Fibroblast of lung (primary cell): ENCODE data around the gene ICA1L. TPM values are rescaled to one million over a fixed set of nuclear protein-coding genes. Genes with fewer than 3 reads are reported as not detected.

Experiments
- DNase-seq, 2 donors: peaks; one replicate each; pipeline versions ENCODE4 v3.0.0 to v3.0.0-alpha.2; 2010; ENCODE audit warnings: low read depth in 2 of 2
- H2AFZ ChIP-seq: 2 replicates; pipeline ENCODE4 v1.5.1; 2012; ENCODE audit warnings: low read length, control low read depth, inconsistent platforms
- H3K27ac ChIP-seq: 2 replicates; pipeline ENCODE4 v1.5.1; 2011; ENCODE audit warnings: low read length, control low read depth; ENCODE audit not compliant: insufficient read depth
- H3K27me3 ChIP-seq: 2 replicates; pipeline ENCODE4 v1.5.1; 2011; ENCODE audit warnings: mild to moderate bottlenecking, low read length; ENCODE audit not compliant: control insufficient read depth, insufficient read depth
- H3K36me3 ChIP-seq: 2 replicates; pipeline ENCODE4 v1.5.1; 2011; ENCODE audit warnings: low read length; ENCODE audit not compliant: control insufficient read depth, insufficient read depth
- H3K4me1 ChIP-seq: 2 replicates; pipeline ENCODE4 v1.5.1; 2011; ENCODE audit warnings: low read length; ENCODE audit not compliant: control insufficient read depth, insufficient read depth; ENCODE audit errors: extremely low read depth
- H3K4me2 ChIP-seq: 2 replicates; pipeline ENCODE4 v1.5.1; 2011; ENCODE audit warnings: low read length, control low read depth; ENCODE audit not compliant: insufficient read depth; ENCODE audit errors: extremely low read depth
- H3K4me3 ChIP-seq, 4 experiments: fragments of 200-600 bp in 1 of 4; sonication (generic) in 1 of 4; replicated peaks in 1 of 4; 2 replicates each; pipeline ENCODE4 v1.5.1; 2011 to 2016; ENCODE audit warnings: low read length in 4 of 4, low read depth in 3 of 4, mild to moderate bottlenecking in 3 of 4, control low read depth in 2 of 4, inconsistent platforms in 1 of 4, mixed read lengths in 1 of 4; ENCODE audit not compliant: insufficient read depth in 1 of 4; ENCODE audit errors: control extremely low read depth in 1 of 4
- H3K79me2 ChIP-seq: 2 replicates; pipeline ENCODE4 v1.5.1; 2012; ENCODE audit warnings: mild to moderate bottlenecking, low read length, inconsistent platforms; ENCODE audit not compliant: control insufficient read depth, insufficient read depth
- H3K9ac ChIP-seq: 2 replicates; pipeline ENCODE4 v1.5.1; 2011; ENCODE audit warnings: mild to moderate bottlenecking, low read length, control low read depth; ENCODE audit not compliant: insufficient read depth
- H3K9me3 ChIP-seq: 2 replicates; pipeline ENCODE4 v1.5.1; 2012; ENCODE audit warnings: low read depth, low read length; ENCODE audit not compliant: control insufficient read depth, insufficient read depth
- H4K20me1 ChIP-seq: 2 replicates; pipeline ENCODE4 v1.5.1; 2011; ENCODE audit warnings: low read length; ENCODE audit not compliant: control insufficient read depth, insufficient read depth; ENCODE audit errors: extremely low read depth
- EZH2 ChIP-seq: IDR thresholded peaks from 2 replicates; pipeline ENCODE4 v1.5.1; 2012; ENCODE audit warnings: low read length, control low read depth, mild to moderate bottlenecking; ENCODE audit errors: missing control alignments
- polyA plus RNA-seq, 2 donors: library from polyadenylated mRNA; depleted of rRNA in 1 of 2; stranded (reverse) in 1 of 2; unstranded in 1 of 2; fragments of >200 nt; gene quantifications; 2 replicates each; pipeline ENCODE4 v1.2.1, GENCODE V29; 2011 to 2012; ENCODE audit warnings: missing spikeins in 1 of 2
- total RNA-seq: library from RNA; depleted of rRNA; stranded (reverse); fragments of >200 nt; gene quantifications from 2 replicates; pipeline ENCODE4 v1.2.1, GENCODE V29; 2014
- TF ChIP-seq, protein P1 (sequence below), 2 donors: IDR thresholded peaks in 1 of 2; conservative IDR thresholded peaks in 1 of 2; 1 replicate in 1 of 2; 2 replicates in 1 of 2; pipeline ENCODE4 v1.5.1; 2011 to 2012; ENCODE audit warnings: low read length in 2 of 2, control low read depth in 1 of 2, inconsistent platforms in 1 of 2, low read depth in 1 of 2, mild to moderate bottlenecking in 1 of 2

The ICA1L gene
- total and polyA plus RNA-seq, 2 donors (not counting 1 experiment from before 2014, with no cell fraction given), result 3.1 to 4.6 TPM

DNA sequence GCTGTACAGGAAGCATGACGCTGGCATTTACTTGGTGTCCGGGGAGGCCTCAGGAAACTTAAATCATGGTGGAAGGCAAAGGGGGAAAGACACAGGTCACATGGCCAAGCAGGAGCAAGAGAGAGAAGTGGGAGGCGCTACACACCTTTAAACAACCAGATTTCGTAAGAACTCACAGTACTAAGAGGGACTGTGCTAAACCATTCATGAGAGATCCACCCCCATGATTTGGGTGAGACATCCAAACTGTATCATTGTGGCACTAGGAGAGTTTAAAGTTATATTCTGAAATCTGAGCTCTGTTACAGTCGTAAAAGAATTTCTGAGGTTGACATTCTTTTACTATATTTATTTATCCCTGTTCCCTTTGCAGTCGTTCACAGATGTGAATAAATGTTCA lies 116.6 kb downstream of the ICA1L start:
- no peak for DNase-seq
- no peak for TF ChIP-seq EZH2
- TF ChIP-seq, protein P1, sequence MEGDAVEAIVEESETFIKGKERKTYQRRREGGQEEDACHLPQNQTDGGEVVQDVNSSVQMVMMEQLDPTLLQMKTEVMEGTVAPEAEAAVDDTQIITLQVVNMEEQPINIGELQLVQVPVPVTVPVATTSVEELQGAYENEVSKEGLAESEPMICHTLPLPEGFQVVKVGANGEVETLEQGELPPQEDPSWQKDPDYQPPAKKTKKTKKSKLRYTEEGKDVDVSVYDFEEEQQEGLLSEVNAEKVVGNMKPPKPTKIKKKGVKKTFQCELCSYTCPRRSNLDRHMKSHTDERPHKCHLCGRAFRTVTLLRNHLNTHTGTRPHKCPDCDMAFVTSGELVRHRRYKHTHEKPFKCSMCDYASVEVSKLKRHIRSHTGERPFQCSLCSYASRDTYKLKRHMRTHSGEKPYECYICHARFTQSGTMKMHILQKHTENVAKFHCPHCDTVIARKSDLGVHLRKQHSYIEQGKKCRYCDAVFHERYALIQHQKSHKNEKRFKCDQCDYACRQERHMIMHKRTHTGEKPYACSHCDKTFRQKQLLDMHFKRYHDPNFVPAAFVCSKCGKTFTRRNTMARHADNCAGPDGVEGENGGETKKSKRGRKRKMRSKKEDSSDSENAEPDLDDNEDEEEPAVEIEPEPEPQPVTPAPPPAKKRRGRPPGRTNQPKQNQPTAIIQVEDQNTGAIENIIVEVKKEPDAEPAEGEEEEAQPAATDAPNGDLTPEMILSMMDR (conservative IDR thresholded peaks at IDR 0.05 in 1 of 2, IDR thresholded peaks at IDR 0.05 in 1 of 2; ENCODE audit: low read depth in 1 of 2, low read length in 2 of 2), result no peak
- no peak overlapping the region for H3K9ac ChIP-seq
- no peak overlapping the region for H3K27ac ChIP-seq
- no peaks in the 10 kb centered on the region for H3K27me3 ChIP-seq
- no peak overlapping the region for H3K4me2 ChIP-seq
- H4K20me1 ChIP-seq, result no peaks in the 10 kb centered on the region
- no peak overlapping the region for H3K4me3 ChIP-seq
- no peaks in the 10 kb centered on the region for H3K9me3 ChIP-seq
- H3K79me2 ChIP-seq, result no peaks in the 10 kb centered on the region
- no peaks in the 10 kb centered on the region for H3K36me3 ChIP-seq
- H3K4me1 ChIP-seq, result no peaks in the 10 kb centered on the region
- H2AFZ ChIP-seq, result no peak overlapping the region

DNA sequence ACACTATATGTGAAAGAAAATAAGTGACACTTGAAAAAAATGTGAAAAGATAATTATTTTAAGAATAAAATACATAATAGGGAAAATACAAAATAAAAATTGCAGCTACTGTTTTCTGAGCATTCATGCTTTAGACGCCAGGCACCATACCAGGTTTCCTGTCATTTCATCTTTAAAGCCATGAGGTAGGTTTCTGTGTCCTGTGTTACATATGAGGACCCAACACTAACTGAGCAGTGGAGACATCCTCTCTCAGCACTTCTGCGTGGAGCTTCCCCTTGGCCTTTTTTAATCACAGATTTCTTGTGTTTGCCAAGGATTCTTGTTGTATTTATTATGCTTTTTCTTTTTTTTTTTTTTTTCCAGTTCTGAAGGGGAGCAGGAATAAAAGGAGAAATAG lies 119.5 kb downstream of the ICA1L start:
- Histone ChIP-seq H3K79me2 (no peaks in the 10 kb centered on the region), H3K36me3 (no peaks in the 10 kb centered on the region), H3K4me3 (no peak overlapping the region), H3K9ac (no peak overlapping the region), H3K4me1 (no peaks in the 10 kb centered on the region), H3K9me3 (no peaks in the 10 kb centered on the region), H4K20me1 (no peaks in the 10 kb centered on the region), H3K4me2 (no peak overlapping the region), H2AFZ (no peak overlapping the region), H3K27me3 (no peaks in the 10 kb centered on the region), H3K27ac (no peak overlapping the region)
- TF ChIP-seq EZH2, result no peak
- TF ChIP-seq, protein P1 (conservative IDR thresholded peaks at IDR 0.05 in 1 of 2, IDR thresholded peaks at IDR 0.05 in 1 of 2; ENCODE audit: low read depth in 1 of 2, low read length in 2 of 2), result no peak
- no peak for DNase-seq

DNA sequence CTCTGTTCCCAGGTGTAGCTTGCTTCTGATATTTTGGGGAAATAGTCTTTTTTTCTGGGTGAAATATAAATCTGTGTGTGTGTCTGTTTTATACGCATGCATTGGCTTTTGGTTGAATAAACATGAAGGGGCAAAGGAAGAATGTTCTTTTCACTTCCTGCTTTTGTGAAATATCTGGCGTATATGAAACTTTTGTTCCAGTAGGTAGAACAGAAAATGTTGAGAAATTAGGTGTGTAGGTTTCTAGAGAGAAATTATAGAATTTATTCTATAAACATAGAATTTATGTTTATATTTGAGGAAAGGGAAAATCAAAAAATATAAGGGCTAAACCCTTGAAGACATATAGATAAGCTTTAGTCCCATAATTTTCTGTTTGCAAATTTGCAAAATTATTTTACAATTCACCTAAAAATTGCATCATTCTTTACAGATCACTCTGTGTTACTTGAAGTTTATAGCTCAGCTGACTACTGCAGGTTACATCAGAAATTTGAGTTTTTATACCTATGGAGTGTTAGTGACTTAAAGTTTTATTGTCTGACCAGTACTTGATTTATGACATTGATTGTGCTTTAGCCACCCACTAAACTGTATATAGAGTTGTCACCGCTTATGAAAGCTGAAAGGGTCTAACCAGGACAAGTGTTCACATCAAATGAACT lies 120.7 kb downstream of the ICA1L start:
- DNase-seq, result no peak
- H3K4me3 ChIP-seq, result no peak overlapping the region
- H4K20me1 ChIP-seq, result no peaks in the 10 kb centered on the region
- H3K4me1 ChIP-seq, result no peaks in the 10 kb centered on the region
- no peak overlapping the region for H3K4me2 ChIP-seq
- no peak overlapping the region for H3K9ac ChIP-seq
- H3K9me3 ChIP-seq, result no peaks in the 10 kb centered on the region
- TF ChIP-seq EZH2, result no peak
- TF ChIP-seq, protein P1 (conservative IDR thresholded peaks at IDR 0.05 in 1 of 2, IDR thresholded peaks at IDR 0.05 in 1 of 2; ENCODE audit: low read depth in 1 of 2, low read length in 2 of 2), result no peak
- no peaks in the 10 kb centered on the region for H3K36me3 ChIP-seq
- no peak overlapping the region for H3K27ac ChIP-seq
- H2AFZ ChIP-seq, result no peak overlapping the region
- no peaks in the 10 kb centered on the region for H3K27me3 ChIP-seq
- no peaks in the 10 kb centered on the region for H3K79me2 ChIP-seq
